ENCODE measurements around the gene KRTAP20-3.

The KRTAP20-3 gene

DNA sequence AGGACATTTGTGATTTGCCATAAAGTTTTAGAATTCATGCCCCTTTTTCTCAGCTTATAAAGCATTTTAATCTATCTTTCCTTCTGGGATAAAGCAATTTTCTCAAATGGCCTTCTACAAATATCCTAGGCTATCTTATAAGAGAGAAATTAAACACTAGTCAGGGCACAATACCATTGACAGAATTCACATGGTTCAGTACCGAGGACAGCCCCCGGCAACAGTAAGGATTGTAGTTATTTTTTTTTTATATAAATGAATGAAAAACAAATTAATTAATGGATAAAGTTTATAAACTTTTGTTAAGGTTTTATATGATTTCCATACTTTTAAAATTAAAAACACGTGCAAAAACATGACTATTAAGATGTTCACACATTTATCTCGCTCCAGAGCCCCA, 14.6 kb upstream of the KRTAP20-3 start:
- Histone ChIP-seq H3K4me1 (ENCODE audit: control insufficient read depth, low read depth, low read length) (no peaks in the 10 kb centered on the region), H3K27me3 (ENCODE audit: control insufficient read depth, insufficient read depth, low read length) (no peaks in the 10 kb centered on the region), H3K27ac (ENCODE audit: low read length) (no peak overlapping the region), H3K36me3 (ENCODE audit: control insufficient read depth, low read depth, low read length) (no peaks in the 10 kb centered on the region), H3K4me3 (ENCODE audit: low read length) (no peak overlapping the region), H3K9me3 (ENCODE audit: control insufficient read depth, low read depth, low read length) (no peaks in the 10 kb centered on the region), H3K9ac (ENCODE audit: low read length) (no peak overlapping the region)

DNA sequence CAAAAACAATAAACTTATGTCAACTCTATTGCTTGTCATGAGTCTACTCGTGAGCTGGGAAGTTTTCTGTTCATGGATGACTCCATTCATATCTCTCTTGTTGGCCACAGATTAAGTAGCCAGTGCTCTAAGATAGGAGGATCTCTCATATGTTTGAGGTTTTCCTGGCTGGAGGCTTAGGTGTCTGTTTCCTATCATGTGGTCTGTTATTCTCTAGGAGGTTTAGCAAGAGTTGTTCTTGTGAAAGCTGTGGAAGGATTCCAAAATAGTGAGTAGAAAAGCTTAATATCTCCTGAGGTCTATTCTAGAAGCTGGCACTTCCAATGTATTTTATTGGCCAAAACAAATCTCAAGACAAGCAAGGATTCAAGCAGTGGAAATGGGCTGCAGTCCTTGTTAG, 13.5 kb upstream of the KRTAP20-3 start:
- Histone ChIP-seq H3K36me3 (ENCODE audit: control insufficient read depth, low read depth, low read length) (no peaks in the 10 kb centered on the region), H3K9me3 (ENCODE audit: control insufficient read depth, low read depth, low read length) (no peaks in the 10 kb centered on the region), H3K27ac (ENCODE audit: low read length) (no peak overlapping the region), H3K27me3 (ENCODE audit: control insufficient read depth, insufficient read depth, low read length) (no peaks in the 10 kb centered on the region), H3K9ac (ENCODE audit: low read length) (no peak overlapping the region), H3K4me1 (ENCODE audit: control insufficient read depth, low read depth, low read length) (no peaks in the 10 kb centered on the region), H3K4me3 (ENCODE audit: low read length) (no peak overlapping the region)

DNA sequence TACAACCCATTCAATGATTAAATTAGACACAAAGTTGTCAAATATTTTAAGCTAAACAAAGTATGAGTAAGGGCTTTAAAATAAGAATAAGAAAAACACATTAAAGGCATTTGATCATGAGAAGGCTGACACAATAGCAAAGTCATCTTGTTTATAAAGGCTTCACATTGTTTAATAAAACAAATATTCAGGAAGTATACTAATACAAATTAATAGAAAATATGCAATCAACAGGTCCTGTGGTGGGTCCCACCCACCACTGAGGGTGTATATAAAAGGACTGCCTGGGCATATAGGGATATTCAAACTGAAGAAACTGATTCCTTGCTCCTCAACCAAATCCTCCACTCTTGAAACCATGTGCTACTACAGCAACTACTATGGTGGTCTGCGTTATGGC, 7.8 kb upstream of the KRTAP20-3 start, which contains the start of gene KRTAP20-2:
KRTAP20-2 (plus strand) TSS at position 301 of the 400 bp plus-strand sequence; CDS start at position 359, 58 bp downstream.
- Histone ChIP-seq H3K9me3 (ENCODE audit: control insufficient read depth, low read depth, low read length) (no peaks in the 10 kb centered on the region), H3K27me3 (ENCODE audit: control insufficient read depth, insufficient read depth, low read length) (no peaks in the 10 kb centered on the region), H3K4me1 (ENCODE audit: control insufficient read depth, low read depth, low read length) (no peaks in the 10 kb centered on the region), H3K27ac (ENCODE audit: low read length) (no peak within 1 kb of the TSS), H3K4me3 (ENCODE audit: low read length) (no peak within 1 kb of the TSS), H3K9ac (ENCODE audit: low read length) (no peak within 1 kb of the TSS), H3K36me3 (ENCODE audit: control insufficient read depth, low read depth, low read length) (no peaks in the 10 kb centered on the region)

- Histone ChIP-seq H3K27ac (ENCODE audit: low read length) (no peak overlapping the region), H3K36me3 (ENCODE audit: control insufficient read depth, low read depth, low read length) (no peaks in the 10 kb centered on the region), H3K4me3 (ENCODE audit: low read length) (no peak overlapping the region), H3K4me1 (ENCODE audit: control insufficient read depth, low read depth, low read length) (no peaks in the 10 kb centered on the region), H3K9me3 (ENCODE audit: control insufficient read depth, low read depth, low read length) (no peaks in the 10 kb centered on the region), H3K9ac (ENCODE audit: low read length) (no peak overlapping the region), H3K27me3 (ENCODE audit: control insufficient read depth, insufficient read depth, low read length) (no peaks in the 10 kb centered on the region)
Observed at GRCh38 chr21:30638686-30639085, 4.0 kb upstream of the KRTAP20-3 start.

- no peaks in the 10 kb centered on the region for H3K4me1 ChIP-seq (ENCODE audit: control insufficient read depth, low read depth, low read length)
- no peaks in the 10 kb centered on the region for H3K36me3 ChIP-seq (ENCODE audit: control insufficient read depth, low read depth, low read length)
- H3K27ac ChIP-seq (ENCODE audit: low read length) = no peak overlapping the region
- no peaks in the 10 kb centered on the region for H3K9me3 ChIP-seq (ENCODE audit: control insufficient read depth, low read depth, low read length)
- no peak overlapping the region for H3K9ac ChIP-seq (ENCODE audit: low read length)
- H3K27me3 ChIP-seq (ENCODE audit: control insufficient read depth, insufficient read depth, low read length) = no peaks in the 10 kb centered on the region
- no peak overlapping the region for H3K4me3 ChIP-seq (ENCODE audit: low read length)
Observed at GRCh38 chr21:30646904-30647414, 4.3 kb downstream of the KRTAP20-3 start.

GRCh38 chr21:30652891-30653290, 10.2 kb downstream of the KRTAP20-3 start:
- no peak overlapping the region for H3K27ac ChIP-seq (ENCODE audit: low read length)
- no peaks in the 10 kb centered on the region for H3K4me1 ChIP-seq (ENCODE audit: control insufficient read depth, low read depth, low read length)
- no peak overlapping the region for H3K9ac ChIP-seq (ENCODE audit: low read length)
- no peaks in the 10 kb centered on the region for H3K27me3 ChIP-seq (ENCODE audit: control insufficient read depth, insufficient read depth, low read length)
- H3K36me3 ChIP-seq (ENCODE audit: control insufficient read depth, low read depth, low read length) = no peaks in the 10 kb centered on the region
- no peak overlapping the region for H3K4me3 ChIP-seq (ENCODE audit: low read length)
- no peaks in the 10 kb centered on the region for H3K9me3 ChIP-seq (ENCODE audit: control insufficient read depth, low read depth, low read length)

DNA sequence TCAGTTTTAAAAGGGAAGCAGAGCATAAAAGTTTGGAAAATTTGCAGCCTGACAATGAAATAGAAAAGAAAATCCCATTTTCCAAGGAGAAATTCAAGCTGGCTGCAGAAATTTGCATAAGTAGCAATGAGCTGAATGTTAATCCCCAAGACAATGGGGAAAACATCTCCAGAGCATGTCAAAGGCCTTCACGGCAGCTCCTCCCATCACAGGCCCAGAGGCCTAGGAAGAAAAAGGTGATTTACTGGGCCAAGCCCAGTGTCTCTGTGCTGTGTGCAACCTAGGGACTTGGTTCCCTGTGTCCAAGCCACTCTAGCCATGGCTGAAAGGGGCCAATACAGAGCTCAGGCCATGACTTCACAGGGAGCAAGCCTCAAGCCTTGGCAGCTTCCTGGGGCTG, 26.1 kb downstream of the KRTAP20-3 start:
- no peak overlapping the region for H3K27ac ChIP-seq (ENCODE audit: low read length)
- no peak overlapping the region for H3K4me3 ChIP-seq (ENCODE audit: low read length)
- H3K4me1 ChIP-seq (ENCODE audit: control insufficient read depth, low read depth, low read length) = no peaks in the 10 kb centered on the region
- no peaks in the 10 kb centered on the region for H3K36me3 ChIP-seq (ENCODE audit: control insufficient read depth, low read depth, low read length)
- no peak overlapping the region for H3K9ac ChIP-seq (ENCODE audit: low read length)
- no peaks in the 10 kb centered on the region for H3K27me3 ChIP-seq (ENCODE audit: control insufficient read depth, insufficient read depth, low read length)
- H3K9me3 ChIP-seq (ENCODE audit: control insufficient read depth, low read depth, low read length) = no peaks in the 10 kb centered on the region

DNA sequence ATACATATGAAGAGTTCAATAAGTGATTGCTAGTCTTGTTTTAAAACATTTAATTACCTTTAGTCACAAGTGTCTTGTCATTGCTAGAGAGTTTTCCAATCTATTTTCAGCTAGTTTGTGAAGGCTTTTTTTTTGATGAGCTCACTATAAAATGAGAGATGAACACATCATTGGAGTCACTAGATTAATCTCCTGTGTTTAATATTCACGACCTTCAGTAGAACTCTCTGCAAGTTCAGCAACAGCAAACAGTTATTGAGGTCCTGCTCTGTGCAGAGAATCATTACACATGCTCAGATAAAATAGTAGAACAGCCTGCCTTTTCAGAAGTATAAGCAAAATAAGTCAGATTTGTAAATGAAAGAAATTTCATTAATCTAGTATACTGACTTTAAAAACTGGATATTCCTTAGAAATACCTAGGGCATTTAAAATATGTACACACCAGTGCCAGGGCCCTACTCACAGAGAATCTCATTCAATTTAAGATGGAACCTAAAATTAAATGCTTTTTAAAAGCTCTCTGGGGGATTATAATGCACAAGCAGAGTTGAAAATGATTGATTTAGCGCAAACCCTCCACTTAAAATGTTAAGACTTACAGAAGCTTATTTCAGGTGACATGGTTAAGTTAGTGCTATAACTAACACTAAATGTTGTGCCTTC, 30.5 kb downstream of the KRTAP20-3 start:
- Histone ChIP-seq H3K4me1 (ENCODE audit: control insufficient read depth, low read depth, low read length) (no peaks in the 10 kb centered on the region), H3K9me3 (ENCODE audit: control insufficient read depth, low read depth, low read length) (no peaks in the 10 kb centered on the region), H3K9ac (ENCODE audit: low read length) (no peak overlapping the region), H3K27me3 (ENCODE audit: control insufficient read depth, insufficient read depth, low read length) (no peaks in the 10 kb centered on the region), H3K27ac (ENCODE audit: low read length) (no peak overlapping the region), H3K4me3 (ENCODE audit: low read length) (no peak overlapping the region), H3K36me3 (ENCODE audit: control insufficient read depth, low read depth, low read length) (no peaks in the 10 kb centered on the region)

DNA sequence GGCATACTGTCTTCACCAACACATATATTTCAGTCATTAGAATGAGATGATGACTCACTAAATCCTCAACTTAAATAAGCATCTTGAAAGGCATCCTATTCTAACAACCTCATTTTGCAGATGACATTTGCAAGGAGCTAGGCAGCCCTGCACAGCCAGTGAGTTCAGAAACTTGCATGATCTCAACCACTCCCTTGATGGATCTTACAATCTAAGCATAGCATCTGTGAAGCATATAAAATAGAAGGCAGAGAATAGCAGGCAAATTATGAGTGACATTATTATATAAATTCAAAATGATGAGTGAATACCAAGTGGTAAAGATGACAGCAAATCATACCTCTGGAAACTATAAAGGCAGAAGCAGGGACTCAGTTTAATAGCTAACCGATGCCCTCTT, 31.6 kb downstream of the KRTAP20-3 start:
- no peaks in the 10 kb centered on the region for H3K27me3 ChIP-seq (ENCODE audit: control insufficient read depth, insufficient read depth, low read length)
- H3K27ac ChIP-seq (ENCODE audit: low read length) = no peak overlapping the region
- H3K4me1 ChIP-seq (ENCODE audit: control insufficient read depth, low read depth, low read length) = no peaks in the 10 kb centered on the region
- H3K36me3 ChIP-seq (ENCODE audit: control insufficient read depth, low read depth, low read length) = no peaks in the 10 kb centered on the region
- no peak overlapping the region for H3K4me3 ChIP-seq (ENCODE audit: low read length)
- H3K9ac ChIP-seq (ENCODE audit: low read length) = no peak overlapping the region
- no peaks in the 10 kb centered on the region for H3K9me3 ChIP-seq (ENCODE audit: control insufficient read depth, low read depth, low read length)

- no peak overlapping the region for H3K27ac ChIP-seq (ENCODE audit: low read length)
- H3K9me3 ChIP-seq (ENCODE audit: control insufficient read depth, low read depth, low read length) = no peaks in the 10 kb centered on the region
Observed at GRCh38 chr21:30676737-30677136, 34.1 kb downstream of the KRTAP20-3 start.

DNA sequence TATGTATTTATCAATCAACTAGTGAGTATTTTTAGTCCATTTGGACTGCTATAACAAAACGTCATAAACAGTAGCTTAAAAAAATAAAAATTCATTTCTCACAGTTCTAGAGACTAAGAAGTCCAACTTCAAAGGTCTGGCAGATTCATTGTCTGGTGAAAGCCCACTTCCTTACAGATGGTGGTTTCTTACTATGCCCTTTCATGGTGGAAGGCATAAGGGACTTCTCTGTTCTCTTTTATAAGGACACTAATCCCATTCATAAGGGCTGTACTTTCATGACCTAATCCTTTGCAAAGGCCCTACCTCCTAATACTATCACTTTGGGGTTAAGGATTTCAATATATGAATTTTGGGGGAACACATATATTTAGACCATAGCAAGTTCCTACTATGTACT, 37.9 kb downstream of the KRTAP20-3 start:
- Histone ChIP-seq H3K27ac (ENCODE audit: low read length) (no peak overlapping the region), H3K9ac (ENCODE audit: low read length) (no peak overlapping the region), H3K36me3 (ENCODE audit: control insufficient read depth, low read depth, low read length) (no peaks in the 10 kb centered on the region), H3K27me3 (ENCODE audit: control insufficient read depth, insufficient read depth, low read length) (no peaks in the 10 kb centered on the region), H3K9me3 (ENCODE audit: control insufficient read depth, low read depth, low read length) (no peaks in the 10 kb centered on the region), H3K4me3 (ENCODE audit: low read length) (no peak overlapping the region), H3K4me1 (ENCODE audit: control insufficient read depth, low read depth, low read length) (no peaks in the 10 kb centered on the region)

More at GRCh38 chr21:30676737-30677136, 34.1 kb downstream of the KRTAP20-3 start:
- H3K4me3 ChIP-seq (ENCODE audit: low read length) = no peak overlapping the region
- H3K9ac ChIP-seq (ENCODE audit: low read length) = no peak overlapping the region
- H3K4me1 ChIP-seq (ENCODE audit: control insufficient read depth, low read depth, low read length) = no peaks in the 10 kb centered on the region
- no peaks in the 10 kb centered on the region for H3K36me3 ChIP-seq (ENCODE audit: control insufficient read depth, low read depth, low read length)
- H3K27me3 ChIP-seq (ENCODE audit: control insufficient read depth, insufficient read depth, low read length) = no peaks in the 10 kb centered on the region

DNA sequence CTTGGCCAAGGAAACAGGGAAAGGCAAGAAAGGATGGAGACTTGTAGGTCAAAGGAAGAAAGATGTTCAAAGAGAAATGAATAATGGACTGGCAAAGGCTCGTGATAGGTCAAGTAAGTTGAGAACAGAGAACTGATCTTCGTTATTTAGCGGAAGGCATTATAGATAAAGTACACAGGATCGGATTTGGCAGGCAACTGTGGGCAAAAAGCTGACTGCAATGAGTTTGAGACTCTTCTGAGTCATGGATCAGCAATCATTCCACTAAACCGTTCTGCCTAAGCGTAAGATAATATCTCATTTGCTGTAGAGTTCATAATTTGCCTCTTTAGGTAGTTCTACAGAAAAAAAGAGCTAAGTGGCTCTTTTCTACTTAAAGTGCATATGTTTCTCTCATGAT, 41.8 kb downstream of the KRTAP20-3 start:
- no peaks in the 10 kb centered on the region for H3K9me3 ChIP-seq (ENCODE audit: control insufficient read depth, low read depth, low read length)
- H3K9ac ChIP-seq (ENCODE audit: low read length) = no peak overlapping the region
- H3K4me1 ChIP-seq (ENCODE audit: control insufficient read depth, low read depth, low read length) = no peaks in the 10 kb centered on the region
- no peaks in the 10 kb centered on the region for H3K27me3 ChIP-seq (ENCODE audit: control insufficient read depth, insufficient read depth, low read length)
- no peak overlapping the region for H3K4me3 ChIP-seq (ENCODE audit: low read length)
- no peak overlapping the region for H3K27ac ChIP-seq (ENCODE audit: low read length)
- no peaks in the 10 kb centered on the region for H3K36me3 ChIP-seq (ENCODE audit: control insufficient read depth, low read depth, low read length)

All from iPS-18a (cell line).